Lower lobe of right lung (tissue), 2 donors: ENCODE measurements around the gene CPXM2. TPM values are rescaled to one million over a fixed set of nuclear protein-coding genes. Genes with fewer than 3 reads are reported as not detected.

ENCODE experiments used
- ATAC-seq, 2 donors: fragments of 200-7000 bp; cut with Tn5 transposase; one replicate each; pipeline ENCODE4 v1.9.1; 2020 to 2022; ENCODE audit warnings: mild to moderate bottlenecking in 2 of 2, moderate library complexity in 2 of 2
- DNase-seq: peaks from one replicate; pipeline ENCODE4 v3.0.0-alpha.2; 2020
- H3K27ac ChIP-seq: fragments of 200-600 bp; one replicate; pipeline ENCODE4 v1.8.0; 2022
- H3K27me3 ChIP-seq: fragments of 200-600 bp; one replicate; pipeline ENCODE4 v1.8.0; 2022; ENCODE audit warnings: low read depth
- H3K36me3 ChIP-seq: fragments of 200-600 bp; one replicate; pipeline ENCODE4 v1.8.0; 2022; ENCODE audit warnings: mild to moderate bottlenecking
- H3K4me1 ChIP-seq: fragments of 200-600 bp; one replicate; pipeline ENCODE4 v1.8.0; 2022
- H3K4me3 ChIP-seq: fragments of 200-600 bp; one replicate; pipeline ENCODE4 v1.8.0; 2022; ENCODE audit warnings: mild to moderate bottlenecking
- H3K9me3 ChIP-seq: fragments of 200-600 bp; one replicate; pipeline ENCODE4 v1.8.0; 2022
- CTCF ChIP-seq: fragments of 200-600 bp; IDR thresholded peaks from one replicate; pipeline ENCODE4 v1.8.0; 2022; ENCODE audit warnings: antibody characterized with exemption, mild to moderate bottlenecking
- intact Hi-C: fragments of 100-400 bp; cut with DNase I; formaldehyde crosslinking; loops from one replicate; pipeline ENCODE4 v1.11.0; 2022
- total RNA-seq: library from RNA; stranded (reverse); fragmentation: NEBNext Ultra II Directional; extraction: Animal tissue kit (Norgen Biotek cat#: 25700); gene quantifications from one replicate; pipeline ENCODE4 v1.2.1, GENCODE V29; 2021
- donor health status: DM: no; HTN: yes; CAD: no; lungs with severe emphysema.

CPXM2 gene
- total RNA-seq, 1 donor from 2014 or later, result 6.3 TPM

GRCh38 chr10:123781956-123782500 is 109.6 kb downstream of the CPXM2 start:
- ATAC-seq, result no peak
- Histone ChIP-seq H3K27ac (no peak overlapping the region), H3K36me3 (no peaks in the 10 kb centered on the region), H3K9me3 (no peaks in the 10 kb centered on the region), H3K27me3 (peaks cover 15% of the 10 kb centered on the region), H3K4me1 (no peaks in the 10 kb centered on the region), H3K4me3 (no peak overlapping the region)
- TF ChIP-seq CTCF, result no peak
- intact Hi-C loops, result no loop called here
- DNase-seq, result no peak

- no peak for TF ChIP-seq CTCF
Observed at GRCh38 chr10:123781324-123781900, 110.2 kb downstream of the CPXM2 start.

GRCh38 chr10:123778719-123779517 is 112.7 kb downstream of the CPXM2 start:
- H3K9me3 ChIP-seq, result no peaks in the 10 kb centered on the region
- H3K4me3 ChIP-seq, result no peak overlapping the region
- peaks cover 15% of the 10 kb centered on the region for H3K27me3 ChIP-seq
- ATAC-seq (no peak), DNase-seq (no peak)
- H3K36me3 ChIP-seq, result no peaks in the 10 kb centered on the region
- H3K27ac ChIP-seq, result no peak overlapping the region
- TF ChIP-seq CTCF, result no peak
- intact Hi-C loops, result no loop called here
- H3K4me1 ChIP-seq, result no peaks in the 10 kb centered on the region

More at GRCh38 chr10:123781324-123781900, 110.2 kb downstream of the CPXM2 start:
- H3K27me3 ChIP-seq, result peaks cover 15% of the 10 kb centered on the region
- intact Hi-C loops, result no loop called here
- no peak overlapping the region for H3K27ac ChIP-seq
- no peak overlapping the region for H3K4me3 ChIP-seq
- no peaks in the 10 kb centered on the region for H3K36me3 ChIP-seq
- H3K9me3 ChIP-seq, result no peaks in the 10 kb centered on the region
- no peaks in the 10 kb centered on the region for H3K4me1 ChIP-seq
- DNase-seq (no peak), ATAC-seq (no peak)

- no peak overlapping the region for H3K27ac ChIP-seq
- DNase-seq (no peak), ATAC-seq (no peak)
Observed at GRCh38 chr10:123777881-123778280, 113.7 kb downstream of the CPXM2 start.

More at GRCh38 chr10:123777881-123778280, 113.7 kb downstream of the CPXM2 start:
- Histone ChIP-seq H3K9me3 (no peaks in the 10 kb centered on the region), H3K4me1 (no peaks in the 10 kb centered on the region), H3K27me3 (peaks cover 10% of the 10 kb centered on the region), H3K36me3 (no peaks in the 10 kb centered on the region), H3K4me3 (no peak overlapping the region)
- no peak for TF ChIP-seq CTCF
- intact Hi-C loops, result no loop called here
